ENCODE results near the gene LMX1B.

- no peak for TF ChIP-seq CTCF (conservative IDR thresholded peaks at IDR 0.05 in 1 of 2, IDR thresholded peaks at IDR 0.05 in 1 of 2; ENCODE audit: low read depth in 1 of 2, low read length in 2 of 2)
- no peak for TF ChIP-seq EZH2 (IDR thresholded peaks at IDR 0.05; ENCODE audit: low read length, missing control alignments)
Measured at GRCh38 chr9:126617003-126617822, 3.5 kb downstream of the LMX1B start.
